ENCODE measurements around the gene TMC5.

DNA sequence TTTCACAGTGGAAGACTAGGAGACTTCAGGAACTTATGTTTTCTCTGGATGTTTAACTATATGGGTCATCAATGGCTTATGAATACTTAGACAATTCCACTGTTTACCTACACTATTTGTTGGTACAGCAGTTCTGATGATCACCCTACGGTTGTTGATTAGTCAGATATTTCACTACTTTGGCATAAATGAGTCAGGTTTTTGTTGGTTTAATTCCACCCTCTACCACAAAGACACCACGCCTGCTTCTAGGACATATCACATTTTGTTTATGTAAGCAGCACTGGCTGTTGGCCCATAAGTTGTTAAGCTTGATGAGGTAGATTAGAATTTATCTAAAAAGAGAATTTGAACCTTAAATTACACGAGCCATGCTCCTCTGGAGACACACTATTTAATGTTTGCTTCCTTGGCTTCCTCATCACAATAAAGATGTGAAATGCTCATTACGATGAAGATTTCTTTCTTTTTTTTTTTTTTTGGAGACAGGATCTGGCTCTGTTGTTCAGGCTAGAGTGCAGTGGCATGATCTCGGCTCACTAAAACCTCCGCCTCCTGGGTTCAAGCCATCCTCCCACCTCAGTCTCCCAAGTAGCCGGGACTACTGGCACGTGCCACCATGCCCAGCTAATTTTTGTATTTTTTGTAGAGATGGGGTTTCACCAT, 99.9 kb downstream of the TMC5 start:
- TF ChIP-seq SUZ12 (IDR thresholded peaks at IDR 0.05; ENCODE audit: low read length) = no peak
- TF ChIP-seq, protein P1, sequence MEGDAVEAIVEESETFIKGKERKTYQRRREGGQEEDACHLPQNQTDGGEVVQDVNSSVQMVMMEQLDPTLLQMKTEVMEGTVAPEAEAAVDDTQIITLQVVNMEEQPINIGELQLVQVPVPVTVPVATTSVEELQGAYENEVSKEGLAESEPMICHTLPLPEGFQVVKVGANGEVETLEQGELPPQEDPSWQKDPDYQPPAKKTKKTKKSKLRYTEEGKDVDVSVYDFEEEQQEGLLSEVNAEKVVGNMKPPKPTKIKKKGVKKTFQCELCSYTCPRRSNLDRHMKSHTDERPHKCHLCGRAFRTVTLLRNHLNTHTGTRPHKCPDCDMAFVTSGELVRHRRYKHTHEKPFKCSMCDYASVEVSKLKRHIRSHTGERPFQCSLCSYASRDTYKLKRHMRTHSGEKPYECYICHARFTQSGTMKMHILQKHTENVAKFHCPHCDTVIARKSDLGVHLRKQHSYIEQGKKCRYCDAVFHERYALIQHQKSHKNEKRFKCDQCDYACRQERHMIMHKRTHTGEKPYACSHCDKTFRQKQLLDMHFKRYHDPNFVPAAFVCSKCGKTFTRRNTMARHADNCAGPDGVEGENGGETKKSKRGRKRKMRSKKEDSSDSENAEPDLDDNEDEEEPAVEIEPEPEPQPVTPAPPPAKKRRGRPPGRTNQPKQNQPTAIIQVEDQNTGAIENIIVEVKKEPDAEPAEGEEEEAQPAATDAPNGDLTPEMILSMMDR (IDR thresholded peaks at IDR 0.05; ENCODE audit: control extremely low read depth in 1 of 3, insufficient read depth in 1 of 3, low read depth in 1 of 3, low read length in 3 of 3) = no peak
- TF ChIP-seq USF2 (IDR thresholded peaks at IDR 0.05; ENCODE audit: low read length) = no peak
- no peak for TF ChIP-seq SP2 (IDR thresholded peaks at IDR 0.05; ENCODE audit: low read length)
- TF ChIP-seq CEBPB (IDR thresholded peaks at IDR 0.05; ENCODE audit: low read depth, low read length) = no peak
- no peak for TF ChIP-seq NRF1 (IDR thresholded peaks at IDR 0.05; ENCODE audit: low read depth, low read length)
- no peak for TF ChIP-seq TAF1 (IDR thresholded peaks at IDR 0.05; ENCODE audit: low read depth, low read length)
- no peak for TF ChIP-seq BRCA1 (IDR thresholded peaks at IDR 0.05; ENCODE audit: low read depth, low read length)
- TF ChIP-seq, protein P2, sequence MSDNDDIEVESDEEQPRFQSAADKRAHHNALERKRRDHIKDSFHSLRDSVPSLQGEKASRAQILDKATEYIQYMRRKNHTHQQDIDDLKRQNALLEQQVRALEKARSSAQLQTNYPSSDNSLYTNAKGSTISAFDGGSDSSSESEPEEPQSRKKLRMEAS (IDR thresholded peaks at IDR 0.05) = no peak
- no peak for TF ChIP-seq GTF2F1 (IDR thresholded peaks at IDR 0.05; ENCODE audit: borderline replicate concordance, low read depth, low read length)
- no peak for TF ChIP-seq EZH2 (IDR thresholded peaks at IDR 0.05; ENCODE audit: low read depth, low read length, severe bottlenecking)
- no peak for TF ChIP-seq POLR2AphosphoS5 (IDR thresholded peaks at IDR 0.05; ENCODE audit: low read depth, low read length)
